HG03457 (cell line): ENCODE measurements around the gene E2F4.
A peak's percentile ranks its signal among the peaks of the same experiment; 100 is the strongest.

Source experiments
- ATAC-seq: cut with Tn5 transposase; IDR thresholded peaks from one replicate; pipeline ENCODE4 v1.9.1; 2021; ENCODE audit warnings: moderate number of reproducible peaks; ENCODE audit not compliant: unreplicated experiment

E2F4 gene

DNA sequence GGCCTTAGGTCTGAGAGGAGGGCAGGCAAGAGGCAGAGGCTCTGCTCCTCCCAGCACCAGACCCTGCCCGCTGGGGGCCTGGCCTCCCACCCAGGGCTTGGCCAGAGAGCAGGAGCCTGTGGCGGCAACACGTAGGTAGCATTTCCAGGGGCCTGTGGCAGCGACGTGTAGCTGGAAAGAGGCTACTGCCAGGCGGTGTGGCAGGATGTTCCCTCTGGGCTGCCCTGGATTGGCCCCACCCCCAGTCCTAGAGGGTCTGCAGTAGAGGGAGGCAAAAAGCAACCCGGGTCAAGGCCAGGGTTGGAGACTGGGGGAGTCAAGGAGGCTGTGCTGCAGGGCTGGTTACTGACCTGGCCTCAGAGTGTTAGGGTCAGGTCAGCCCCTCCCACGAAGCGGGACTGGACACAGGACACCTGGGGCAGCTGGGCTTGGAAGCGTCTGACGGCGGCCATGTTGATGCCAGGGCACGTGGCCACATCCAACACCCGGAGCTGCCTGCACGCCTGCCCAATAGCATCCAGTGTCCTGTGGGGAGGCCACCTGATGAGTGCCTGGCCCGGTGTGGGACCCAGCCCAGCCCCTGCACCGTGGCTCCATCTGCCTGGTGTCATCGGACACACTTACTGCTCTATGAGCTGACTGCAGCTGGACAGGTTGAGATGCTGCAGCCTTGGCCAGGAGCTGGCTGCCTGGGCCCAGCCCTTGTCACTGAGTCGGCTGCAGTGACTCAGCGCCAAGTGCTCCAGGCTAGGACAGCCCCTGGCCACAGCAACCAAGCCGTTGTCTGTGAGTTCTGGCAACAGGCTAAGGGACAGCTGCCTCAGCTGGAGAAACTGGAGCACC lies 15.5 kb downstream of the E2F4 start:
- ATAC-seq = no peak

DNA sequence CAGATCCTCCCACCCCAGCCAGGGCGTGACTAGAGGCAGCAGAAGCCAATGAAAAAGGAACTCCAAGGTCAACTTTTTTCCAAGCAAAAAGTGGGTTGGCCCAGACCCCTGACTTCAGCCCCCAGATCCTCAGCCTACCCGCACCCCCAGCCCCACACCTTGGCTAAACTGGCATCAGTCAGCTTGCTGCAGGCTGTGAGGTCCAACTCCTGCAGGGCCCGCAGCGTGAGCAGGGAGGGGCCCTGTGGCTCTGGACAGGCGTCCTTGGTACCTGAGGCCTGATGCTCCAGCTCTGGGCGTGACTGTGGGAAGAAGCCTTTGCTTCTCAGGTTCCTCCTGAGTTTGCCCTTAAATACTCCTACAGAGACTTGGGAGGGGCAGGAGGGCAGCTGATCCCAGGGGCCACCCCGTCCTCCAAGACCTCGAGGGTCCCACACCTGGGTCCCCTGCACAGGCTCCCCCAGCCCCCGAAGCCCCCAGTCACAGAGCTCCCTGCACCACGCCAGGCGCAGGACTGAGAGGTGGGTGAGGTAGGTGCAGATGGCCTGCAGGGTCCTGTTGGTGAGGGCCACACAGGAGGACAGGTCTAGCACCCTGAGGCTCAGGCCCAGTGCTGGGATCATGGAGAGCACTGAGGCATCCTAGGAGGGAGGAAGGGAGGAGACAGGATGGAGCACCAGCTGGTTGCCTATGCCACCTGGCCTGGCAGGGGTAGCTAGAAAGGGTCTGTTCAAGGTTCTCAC lies 16.4 kb downstream of the E2F4 start:
- no peak for ATAC-seq

DNA sequence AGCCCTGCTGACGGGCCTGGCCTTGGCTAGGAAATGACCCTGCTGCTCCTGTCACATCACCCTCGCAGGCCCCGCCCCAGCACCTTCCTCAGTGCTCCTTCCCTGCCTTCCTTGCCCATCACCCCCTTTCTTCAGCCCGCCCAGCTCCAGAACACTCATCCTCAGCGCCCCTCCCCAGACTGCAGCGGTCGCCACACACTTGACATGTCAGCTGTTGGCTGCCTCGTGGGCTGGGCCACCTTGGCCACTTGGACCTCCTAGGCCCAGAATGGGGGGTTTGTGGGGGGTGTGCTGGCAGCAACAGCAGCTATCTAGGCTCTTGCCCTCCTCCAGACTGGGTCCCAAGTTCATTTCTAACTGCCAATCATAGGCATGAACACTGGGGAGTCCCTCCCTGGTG lies 17.6 kb downstream of the E2F4 start:
- no peak for ATAC-seq

DNA sequence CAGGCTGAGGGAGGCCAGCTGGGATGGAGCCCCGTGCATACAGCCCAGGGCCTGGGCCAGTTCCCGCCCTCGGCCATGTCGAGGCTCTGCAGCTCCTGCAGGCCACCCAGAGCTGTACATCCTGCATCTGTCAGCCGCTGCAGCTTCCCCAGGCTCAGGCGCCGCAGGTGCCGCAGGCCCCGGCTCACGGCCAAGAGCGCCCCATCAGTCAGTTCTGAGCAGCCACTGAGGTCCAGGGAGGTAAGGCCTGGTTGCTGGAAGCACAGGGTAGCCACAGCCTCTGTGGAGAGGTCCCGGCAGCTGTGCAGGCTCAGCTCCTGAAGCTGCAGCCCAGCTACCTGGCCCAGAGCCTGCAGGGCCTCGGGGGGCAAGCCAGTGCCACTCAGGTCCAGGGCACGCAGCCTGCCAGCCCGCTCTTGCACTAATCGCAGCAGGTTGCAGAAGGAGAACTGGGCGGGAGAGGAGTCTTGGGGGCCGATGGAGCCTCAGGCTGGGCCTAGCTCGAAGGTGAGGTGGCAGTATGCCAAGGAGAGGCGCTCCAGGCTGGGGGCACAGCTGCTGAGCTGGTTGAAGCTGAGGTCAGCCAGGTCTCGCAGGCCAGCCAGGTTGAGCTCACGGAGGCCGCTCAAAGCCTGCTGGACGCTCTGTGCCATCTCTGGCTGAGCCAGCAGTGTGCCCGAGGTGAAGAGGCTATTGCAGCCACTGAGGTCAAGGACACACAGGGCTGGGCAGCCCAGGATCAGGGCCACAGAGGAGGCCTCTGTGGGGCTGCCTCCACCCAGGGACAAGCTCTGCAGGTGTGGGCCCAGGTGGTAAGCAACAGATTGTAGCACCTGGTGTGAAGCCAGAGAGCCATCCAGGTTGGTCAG lies 18.3 kb downstream of the E2F4 start:
- ATAC-seq = no peak

DNA sequence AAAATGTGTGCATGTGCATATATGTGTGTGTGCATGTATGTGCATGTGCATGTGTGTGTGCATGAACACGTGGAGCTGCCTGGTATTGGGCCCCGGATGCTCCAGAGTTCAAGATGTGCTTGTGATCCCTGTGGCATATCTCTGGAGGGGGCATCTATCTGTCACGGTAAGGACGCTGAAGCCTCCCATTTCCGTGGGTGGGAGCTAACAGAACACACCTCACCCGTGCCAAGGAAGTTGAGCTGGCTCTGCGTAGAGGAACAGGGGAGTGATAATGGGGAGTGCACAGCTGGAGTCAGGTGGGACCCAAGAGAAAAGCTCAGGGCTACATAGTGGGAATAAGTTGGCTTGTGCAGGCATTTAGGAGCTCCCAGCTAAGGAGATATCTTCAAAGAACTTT lies 19.7 kb downstream of the E2F4 start:
- no peak for ATAC-seq

DNA sequence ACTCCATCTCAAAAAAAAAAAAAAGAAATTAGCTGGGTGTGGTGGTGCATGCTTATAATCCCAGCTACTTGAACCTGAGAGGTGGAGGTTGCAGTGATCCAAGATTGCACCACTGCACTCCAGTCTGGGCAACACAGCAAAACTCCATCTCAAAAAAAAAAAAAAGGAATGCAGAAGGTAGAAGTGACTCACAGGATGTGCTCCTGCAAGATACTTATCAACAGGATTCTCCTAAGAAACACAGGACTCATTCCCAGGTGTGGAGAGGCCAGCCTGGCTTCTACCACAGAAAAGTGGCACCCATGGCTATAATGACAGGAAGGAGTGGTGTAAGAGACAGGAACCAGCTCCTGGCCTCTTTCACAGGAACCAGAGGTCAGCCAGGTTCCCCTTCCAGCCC lies 20.8 kb downstream of the E2F4 start:
- ATAC-seq = no peak

DNA sequence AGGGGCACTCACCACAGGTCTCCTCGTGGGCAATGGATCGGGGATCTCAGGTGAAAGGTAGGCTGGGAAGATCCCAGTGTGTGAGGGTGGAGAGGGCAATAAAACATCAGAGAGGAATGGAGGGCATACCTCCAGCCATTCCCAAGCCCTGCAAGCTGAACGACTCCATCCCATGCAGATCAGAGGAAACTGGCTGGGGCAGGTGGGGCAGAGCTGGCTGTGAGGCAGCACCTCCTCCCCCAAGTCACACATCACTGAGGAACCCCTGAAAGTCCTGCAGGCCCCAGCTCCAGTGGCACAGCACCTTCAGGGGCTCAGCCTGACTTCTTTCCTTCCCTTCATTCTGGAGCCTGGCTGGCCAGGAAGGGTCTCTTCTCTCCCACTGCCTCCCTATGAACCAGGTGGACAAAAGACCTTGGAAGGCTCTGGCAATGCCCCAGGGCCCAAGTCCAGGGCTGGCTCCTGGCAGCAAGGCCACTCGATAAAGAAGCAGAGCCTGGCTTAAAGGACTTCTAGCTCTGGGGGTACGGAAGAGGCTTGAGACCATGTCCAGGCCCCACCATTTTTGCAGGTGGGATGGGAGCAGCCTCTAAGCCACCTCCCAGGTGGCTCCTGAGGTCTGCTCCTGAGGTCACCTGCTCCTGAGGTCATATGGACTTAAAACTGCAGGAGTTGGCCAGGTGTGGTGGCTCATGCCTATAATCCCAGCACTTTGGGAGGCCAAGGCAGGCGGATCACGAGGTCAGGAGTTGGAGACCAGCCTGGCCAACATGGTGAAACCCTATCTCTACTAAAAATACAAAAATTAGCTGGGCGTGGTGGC lies 21.5 kb downstream of the E2F4 start:
- ATAC-seq = no peak

DNA sequence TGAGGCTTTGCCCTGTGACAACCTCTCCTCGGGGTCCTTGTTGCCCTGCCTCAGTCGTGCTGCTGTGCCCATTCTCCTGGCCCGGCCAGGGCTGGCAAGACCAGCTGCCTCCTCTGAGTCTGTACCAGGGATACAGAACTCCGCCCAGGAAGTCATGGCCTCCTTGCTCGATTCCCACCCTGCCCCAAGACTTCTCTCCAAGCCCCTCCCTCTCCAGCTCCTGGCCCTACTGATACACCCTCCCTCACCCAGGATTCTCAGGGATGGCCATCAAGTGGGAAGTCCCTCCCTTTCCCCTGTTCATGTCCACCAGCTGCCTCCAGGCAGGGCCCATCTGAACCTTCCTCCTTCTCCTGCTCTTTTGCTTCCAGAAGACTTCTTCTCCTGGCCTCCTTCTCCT lies 23.8 kb downstream of the E2F4 start:
- ATAC-seq = no peak

DNA sequence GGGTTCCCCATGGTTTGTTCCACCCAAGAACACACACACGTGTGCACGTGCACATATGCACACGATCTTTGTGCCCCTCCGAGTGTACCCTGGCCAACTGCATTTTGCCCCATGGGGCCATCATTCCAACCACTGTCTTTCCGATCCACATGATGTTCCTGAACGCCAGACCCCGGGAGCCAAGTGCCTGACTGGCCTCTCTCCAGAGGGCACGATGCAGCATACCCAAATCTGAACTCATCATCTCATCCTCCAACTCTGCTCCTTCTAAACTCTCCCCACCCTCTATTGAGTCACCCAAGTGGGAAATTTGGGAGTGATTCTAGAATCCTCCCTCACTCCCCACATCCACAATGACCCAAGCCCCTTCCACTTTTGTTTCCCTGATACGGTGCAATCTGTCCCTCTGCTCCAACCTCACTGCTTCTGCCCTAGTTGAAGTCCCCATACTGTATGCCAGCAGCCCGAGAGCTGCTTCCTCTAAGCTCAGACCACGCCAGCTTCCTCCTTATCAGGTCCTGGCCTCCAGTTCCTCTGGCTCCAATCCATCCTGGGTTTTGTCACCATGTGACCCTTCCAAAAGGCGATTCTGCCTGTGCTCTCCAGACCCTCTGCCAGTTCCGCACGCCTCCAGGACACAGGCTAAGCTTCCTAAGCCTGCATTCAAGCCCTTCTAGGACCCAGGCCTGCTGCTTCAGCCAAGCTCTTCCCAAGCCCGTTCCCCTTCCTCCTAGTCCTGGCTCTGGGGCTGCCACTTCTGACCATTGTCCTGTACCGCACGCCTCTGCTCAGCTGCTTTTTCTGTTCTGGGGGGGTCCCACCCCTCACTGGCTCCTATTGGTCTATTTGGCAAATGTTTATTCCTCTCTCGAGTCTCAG lies 24.9 kb downstream of the E2F4 start:
- no peak for ATAC-seq

DNA sequence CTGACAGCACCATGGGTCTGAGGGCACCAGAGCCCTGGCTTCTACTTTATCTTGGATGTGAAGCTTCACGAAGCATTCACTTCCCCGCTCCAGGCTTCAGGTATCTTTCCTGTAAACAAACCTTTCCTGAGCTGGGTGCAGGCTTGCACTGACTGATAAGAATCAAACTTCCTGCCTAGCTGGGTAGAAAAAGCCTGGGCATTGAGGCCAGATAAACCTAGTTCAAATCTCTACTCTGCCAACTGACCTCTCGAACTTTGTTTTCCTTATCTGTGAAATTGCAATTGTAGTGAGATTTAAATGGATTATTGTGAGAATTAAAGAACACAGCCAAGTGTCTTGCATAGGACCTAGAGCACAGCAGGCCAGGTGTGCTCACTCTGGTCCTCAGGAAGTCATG lies 32.0 kb downstream of the E2F4 start:
- no peak for ATAC-seq

DNA sequence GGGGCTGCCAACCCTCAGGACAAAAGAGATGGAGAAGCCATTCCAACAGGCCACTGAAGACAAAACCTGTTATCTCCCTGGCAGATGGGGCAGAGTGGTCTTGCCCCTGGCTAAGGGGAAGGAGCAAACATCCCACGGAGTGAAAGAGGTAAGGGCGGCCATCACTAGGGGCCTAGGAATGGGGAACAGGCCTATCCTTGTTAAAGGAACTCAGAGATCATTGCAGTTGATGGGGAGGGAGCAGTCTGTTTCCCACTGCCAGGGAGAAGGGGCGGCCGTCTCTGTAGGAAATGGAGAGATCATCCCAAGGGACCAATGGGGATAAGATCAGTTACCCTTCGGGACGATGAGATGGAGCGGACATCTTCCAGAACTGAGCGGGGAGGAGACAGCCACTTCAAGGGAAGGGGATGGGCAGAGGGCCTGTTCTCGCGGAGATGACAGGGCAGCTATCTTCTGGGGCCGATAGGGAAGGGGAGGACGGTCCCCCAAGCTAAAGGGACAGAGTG lies 34.4 kb downstream of the E2F4 start:
- no peak for ATAC-seq

DNA sequence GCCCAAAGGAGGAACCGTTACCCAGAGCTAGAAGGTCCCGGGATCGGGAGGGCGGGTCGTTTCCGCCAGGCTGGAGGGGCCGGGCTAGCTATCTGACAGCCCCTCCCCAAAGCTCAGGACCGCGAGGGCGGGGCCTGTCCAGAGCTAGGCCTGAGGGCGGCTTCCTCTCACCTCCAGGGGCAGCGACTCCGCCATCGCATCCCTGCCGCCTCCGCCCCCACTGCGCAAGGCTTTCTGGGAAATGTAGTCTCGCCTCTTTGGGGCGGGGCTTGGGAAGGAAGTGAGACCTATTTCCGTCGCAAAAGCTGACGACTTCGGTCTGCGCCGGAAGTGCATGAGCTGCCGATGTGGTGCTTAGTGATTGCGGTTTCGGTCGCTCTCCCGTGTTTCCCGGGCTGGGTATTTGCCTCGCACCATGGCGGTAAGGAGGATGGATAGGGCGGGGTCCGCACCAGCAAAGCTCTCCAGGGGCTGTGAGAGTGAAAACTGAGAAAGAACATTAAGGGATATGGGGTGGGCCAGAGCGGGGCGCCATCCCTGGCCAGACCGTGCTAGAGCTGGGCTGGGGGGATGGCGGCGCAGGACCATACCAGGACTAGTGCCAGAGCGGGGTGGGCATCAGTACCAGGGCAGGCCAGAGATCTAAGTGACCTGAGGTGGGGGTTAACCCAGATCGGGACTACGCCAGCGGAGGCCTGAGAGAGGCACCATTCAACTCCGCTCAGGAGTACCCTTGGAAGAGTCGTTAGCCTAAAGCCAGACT lies 35.0 kb downstream of the E2F4 start, which contains the start of gene TMEM208:
Gene TMEM208 (plus strand): TSS at position 327 of the 763 bp plus-strand sequence. CDS start 89 bp downstream, at position 416.
- peak; percentile 81 for ATAC-seq

DNA sequence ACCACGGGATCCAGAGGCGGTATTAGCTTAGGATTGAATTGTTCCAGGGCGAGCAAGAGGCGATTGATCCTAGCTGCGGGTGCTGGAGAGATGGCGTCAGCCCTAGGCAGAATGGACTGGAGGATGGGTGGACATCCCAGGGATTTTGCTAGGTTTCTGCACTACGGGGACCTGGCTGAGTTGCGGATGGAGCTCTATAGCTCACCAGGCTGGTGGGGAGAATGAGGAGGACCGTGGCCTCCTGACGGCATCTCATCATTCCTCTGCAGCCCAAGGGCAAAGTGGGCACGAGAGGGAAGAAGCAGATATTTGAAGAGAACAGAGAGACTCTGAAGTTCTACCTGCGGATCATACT lies 35.6 kb downstream of the E2F4 start:
- ATAC-seq = no peak

DNA sequence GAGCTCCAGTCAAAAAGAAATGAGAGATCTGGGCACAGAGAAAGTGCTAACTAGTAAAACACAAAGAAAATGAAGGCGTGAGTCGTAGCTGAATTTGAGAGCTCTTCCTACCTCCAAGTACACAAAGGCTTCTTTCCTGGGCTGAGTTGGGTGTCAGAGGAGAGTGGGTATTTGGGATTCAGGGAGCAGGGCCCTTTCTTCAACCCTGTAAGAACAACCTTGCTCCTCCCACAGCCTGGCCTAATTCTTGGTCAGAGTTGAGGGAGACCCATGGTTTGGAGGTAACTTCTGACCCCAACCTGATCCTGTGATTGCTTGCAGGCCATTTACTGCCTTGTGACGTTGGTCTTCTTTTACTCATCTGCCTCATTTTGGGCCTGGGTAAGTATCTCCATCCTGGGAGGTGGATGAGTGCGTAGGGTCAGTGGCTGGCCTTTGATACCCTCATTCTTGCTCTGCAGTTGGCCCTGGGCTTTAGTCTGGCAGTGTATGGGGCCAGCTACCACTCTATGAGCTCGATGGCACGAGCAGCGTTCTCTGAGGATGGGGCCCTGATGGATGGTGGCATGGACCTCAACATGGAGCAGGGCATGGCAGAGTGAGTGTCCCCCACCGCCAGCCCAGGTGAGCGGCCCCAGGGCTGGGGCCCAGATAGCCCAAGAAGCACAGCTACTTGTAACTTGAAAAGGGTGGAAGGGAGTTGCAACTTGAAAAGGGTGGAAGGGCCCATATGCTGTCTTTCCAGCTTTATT lies 36.3 kb downstream of the E2F4 start:
- ATAC-seq = no peak

DNA sequence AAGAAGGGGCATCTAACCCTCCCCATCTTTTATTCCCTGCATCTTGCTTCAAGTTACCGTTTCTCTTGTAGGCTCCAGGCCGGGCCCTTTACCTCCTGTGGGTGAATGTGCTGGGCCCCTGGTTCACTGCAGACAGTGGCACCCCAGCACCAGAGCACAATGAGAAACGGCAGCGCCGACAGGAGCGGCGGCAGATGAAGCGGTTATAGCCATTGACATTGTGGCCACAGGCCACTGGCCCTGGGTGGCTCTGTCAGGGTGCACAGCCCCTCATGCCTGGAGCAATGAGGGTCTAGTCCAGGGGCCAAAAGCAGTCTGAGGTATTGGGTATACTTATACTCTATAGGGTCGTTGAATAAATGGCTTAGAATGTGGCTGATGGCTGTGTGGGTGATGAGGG lies 37.0 kb downstream of the E2F4 start:
- no peak for ATAC-seq

DNA sequence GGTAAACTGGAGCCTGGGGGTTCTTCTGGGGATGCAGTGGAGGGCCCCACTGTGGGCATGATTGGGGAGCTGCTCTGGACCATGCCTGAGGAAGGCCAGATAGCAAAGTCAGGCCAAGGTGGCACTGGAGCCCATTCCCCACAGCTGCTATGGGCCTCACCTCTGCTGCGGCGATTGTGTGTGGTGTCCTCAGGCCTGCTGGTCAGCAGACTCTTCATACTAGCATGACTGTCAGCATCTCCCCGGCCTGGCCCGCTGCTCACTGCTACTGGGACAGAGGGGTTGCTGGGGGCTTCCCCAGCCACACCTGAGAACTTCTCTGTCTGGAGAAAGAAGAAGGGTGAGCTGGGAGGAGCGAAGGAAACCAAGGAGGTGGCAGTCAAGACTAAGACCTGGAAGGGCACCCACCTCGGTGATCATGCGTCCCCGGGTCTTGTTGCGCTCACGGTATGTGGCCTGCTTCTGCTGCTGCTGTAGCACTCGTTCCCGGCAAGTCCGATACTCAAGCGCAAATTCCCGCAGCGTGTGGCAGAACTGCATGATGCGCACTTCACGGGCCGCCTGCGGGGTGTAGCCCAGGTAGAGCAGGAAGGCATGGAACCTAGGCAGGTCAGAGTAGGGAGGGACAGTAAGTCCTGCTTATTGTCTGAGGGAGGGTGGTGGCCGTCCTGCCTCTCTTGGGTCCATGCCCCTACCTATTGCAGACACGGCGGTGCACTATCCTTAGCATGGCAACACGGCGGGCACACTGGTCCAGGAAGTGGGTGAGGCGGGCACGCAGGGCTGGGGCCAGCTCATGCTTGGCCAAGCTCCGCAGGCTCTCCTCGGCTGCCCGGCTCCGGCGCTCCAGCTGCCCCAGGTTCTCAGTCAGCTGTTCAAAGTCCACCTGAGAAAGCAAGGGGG lies 38.2 kb downstream of the E2F4 start:
- no peak for ATAC-seq
